MM.1S (cell line): ENCODE measurements around the gene TRAPPC3.

Source experiments
- EZH2 ChIP-seq: fragments of 300-600 bp; sonication (generic); optimal IDR thresholded peaks from 2 replicates; pipeline ENCODE3; 2017; ENCODE audit warnings: low read depth, mild to moderate bottlenecking, antibody characterized with exemption, low read length, mixed read lengths
- EZH2phosphoT487 ChIP-seq: fragments of 300-600 bp; sonication (generic); IDR thresholded peaks from 2 replicates; pipeline ENCODE4 v1.6.1; 2018; ENCODE audit warnings: antibody characterized with exemption, low read length
- TF ChIP-seq, protein P1 (sequence below): fragments of 300-600 bp; sonication (generic); IDR thresholded peaks from 2 replicates; pipeline ENCODE4 v1.5.1; 2016; ENCODE audit warnings: antibody characterized with exemption, low read length, mixed read lengths

DNA sequence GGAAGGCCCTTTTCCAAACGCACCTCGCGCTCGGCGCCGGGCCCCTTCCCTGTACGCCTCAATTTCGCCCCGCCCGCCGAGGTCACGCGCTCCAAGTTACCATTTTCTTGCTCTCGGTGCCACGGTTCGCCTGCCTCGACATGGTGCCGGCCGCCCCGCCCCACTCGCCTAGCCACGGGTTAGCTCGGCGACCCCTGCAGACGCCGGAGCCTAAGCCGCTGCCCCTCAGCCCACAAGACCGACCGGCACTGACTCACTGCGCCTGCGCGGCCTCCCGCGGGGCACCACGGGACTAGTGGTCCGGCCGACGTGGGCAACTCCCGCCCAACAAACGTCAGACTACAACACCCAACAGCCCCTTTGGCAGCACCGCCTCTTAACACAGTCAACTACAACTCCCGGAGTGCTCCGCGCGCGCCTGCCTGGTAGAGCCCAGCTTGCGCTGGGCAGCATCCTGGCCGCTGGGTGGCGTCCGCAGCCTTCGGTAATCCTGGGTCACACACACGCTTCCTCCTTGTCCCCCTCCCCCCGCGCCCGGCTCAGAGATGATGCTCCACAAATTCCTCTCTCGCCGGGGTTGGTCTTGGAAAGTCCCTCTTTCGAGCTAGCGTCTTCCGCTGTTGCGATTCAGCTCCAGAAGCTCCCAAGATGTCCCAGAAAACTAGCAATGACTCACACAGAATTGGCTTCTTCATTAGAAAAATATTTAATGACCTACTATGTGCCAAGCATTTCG, at the start of gene TRAPPC3:
- TF ChIP-seq, protein P1, sequence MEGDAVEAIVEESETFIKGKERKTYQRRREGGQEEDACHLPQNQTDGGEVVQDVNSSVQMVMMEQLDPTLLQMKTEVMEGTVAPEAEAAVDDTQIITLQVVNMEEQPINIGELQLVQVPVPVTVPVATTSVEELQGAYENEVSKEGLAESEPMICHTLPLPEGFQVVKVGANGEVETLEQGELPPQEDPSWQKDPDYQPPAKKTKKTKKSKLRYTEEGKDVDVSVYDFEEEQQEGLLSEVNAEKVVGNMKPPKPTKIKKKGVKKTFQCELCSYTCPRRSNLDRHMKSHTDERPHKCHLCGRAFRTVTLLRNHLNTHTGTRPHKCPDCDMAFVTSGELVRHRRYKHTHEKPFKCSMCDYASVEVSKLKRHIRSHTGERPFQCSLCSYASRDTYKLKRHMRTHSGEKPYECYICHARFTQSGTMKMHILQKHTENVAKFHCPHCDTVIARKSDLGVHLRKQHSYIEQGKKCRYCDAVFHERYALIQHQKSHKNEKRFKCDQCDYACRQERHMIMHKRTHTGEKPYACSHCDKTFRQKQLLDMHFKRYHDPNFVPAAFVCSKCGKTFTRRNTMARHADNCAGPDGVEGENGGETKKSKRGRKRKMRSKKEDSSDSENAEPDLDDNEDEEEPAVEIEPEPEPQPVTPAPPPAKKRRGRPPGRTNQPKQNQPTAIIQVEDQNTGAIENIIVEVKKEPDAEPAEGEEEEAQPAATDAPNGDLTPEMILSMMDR: peak; percentile 96
- TF ChIP-seq EZH2 (no peak), EZH2phosphoT487 (no peak)
